ENCODE results near the gene CATSPERB. TPM values are rescaled to one million over a fixed set of nuclear protein-coding genes. Genes with fewer than 3 reads are reported as not detected.

The CATSPERB gene
- polyA plus RNA-seq, 1 experiment: not detected

DNA sequence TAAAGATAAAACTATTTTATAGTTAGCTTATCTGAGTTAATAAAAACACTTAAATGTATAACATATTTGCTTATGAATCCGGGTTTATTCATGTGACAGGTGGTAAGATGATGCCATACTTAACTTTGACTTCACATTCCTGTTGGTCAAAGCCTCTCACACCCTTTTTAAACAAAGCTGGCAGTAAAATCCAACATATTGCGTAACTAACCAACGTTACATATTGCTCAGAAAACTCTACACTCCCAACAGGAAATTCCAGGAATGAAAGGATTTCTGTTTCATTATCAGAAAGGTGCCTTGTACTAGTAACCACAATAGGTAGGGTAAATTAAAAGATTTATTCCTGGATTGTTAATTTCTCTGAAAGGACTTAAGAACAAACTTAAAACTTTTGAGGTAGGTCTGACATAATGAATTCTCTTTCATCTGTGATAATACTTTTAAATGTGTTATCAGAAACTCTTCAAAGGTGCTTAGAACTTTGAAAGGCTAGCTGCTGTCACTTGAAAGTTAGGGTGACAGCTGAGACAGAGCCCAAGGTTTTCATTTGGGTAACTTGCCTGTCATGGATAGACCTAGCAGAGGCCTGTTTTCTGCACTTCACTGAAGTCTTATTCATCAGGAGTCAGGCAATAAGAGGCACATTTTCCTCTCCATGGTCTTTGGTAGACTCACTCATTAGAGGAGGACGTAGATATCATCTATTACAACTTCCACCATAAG lies 23.8 kb upstream of the CATSPERB start:
- DNase-seq (ENCODE audit: low read depth, low spot score): no peak
- H3K4me3 ChIP-seq (ENCODE audit: low read depth, low read length): no peak overlapping the region
- ChIA-PET CTCF (no interaction called here), POLR2A (no interaction called here)
- H3K27ac ChIP-seq (ENCODE audit: low read depth, low read length): no peak overlapping the region
- peaks cover 2% of the 10 kb centered on the region; the same call in 1 of the 2 replicates for H3K9me3 ChIP-seq (ENCODE audit: control insufficient read depth, insufficient read depth, low read length)
- H3K27me3 ChIP-seq (ENCODE audit: control insufficient read depth, insufficient read depth, low read length): no peaks in the 10 kb centered on the region
- TF ChIP-seq, protein P1, sequence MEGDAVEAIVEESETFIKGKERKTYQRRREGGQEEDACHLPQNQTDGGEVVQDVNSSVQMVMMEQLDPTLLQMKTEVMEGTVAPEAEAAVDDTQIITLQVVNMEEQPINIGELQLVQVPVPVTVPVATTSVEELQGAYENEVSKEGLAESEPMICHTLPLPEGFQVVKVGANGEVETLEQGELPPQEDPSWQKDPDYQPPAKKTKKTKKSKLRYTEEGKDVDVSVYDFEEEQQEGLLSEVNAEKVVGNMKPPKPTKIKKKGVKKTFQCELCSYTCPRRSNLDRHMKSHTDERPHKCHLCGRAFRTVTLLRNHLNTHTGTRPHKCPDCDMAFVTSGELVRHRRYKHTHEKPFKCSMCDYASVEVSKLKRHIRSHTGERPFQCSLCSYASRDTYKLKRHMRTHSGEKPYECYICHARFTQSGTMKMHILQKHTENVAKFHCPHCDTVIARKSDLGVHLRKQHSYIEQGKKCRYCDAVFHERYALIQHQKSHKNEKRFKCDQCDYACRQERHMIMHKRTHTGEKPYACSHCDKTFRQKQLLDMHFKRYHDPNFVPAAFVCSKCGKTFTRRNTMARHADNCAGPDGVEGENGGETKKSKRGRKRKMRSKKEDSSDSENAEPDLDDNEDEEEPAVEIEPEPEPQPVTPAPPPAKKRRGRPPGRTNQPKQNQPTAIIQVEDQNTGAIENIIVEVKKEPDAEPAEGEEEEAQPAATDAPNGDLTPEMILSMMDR (IDR thresholded peaks at IDR 0.05; ENCODE audit: low read depth, low read length): no peak

DNA sequence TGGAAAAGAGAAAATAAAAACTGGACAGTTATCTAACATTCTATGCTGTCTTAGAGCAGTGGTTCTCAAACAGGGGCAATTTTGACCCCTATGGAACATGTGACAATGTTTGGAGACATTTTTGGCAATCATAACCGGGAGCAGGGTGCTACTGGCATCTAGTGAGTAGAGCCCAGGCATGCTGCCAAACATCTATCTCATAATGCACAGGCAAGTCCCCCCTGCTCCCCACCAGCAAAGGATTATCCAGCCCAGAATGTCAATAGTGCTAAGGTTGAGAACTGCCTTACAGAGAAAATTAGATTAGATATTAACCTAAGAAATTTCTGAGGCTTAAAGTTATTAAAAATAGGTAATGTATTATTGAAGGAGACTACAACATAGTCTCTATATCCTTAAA lies 22.9 kb upstream of the CATSPERB start:
- POLR2A ChIA-PET: no interaction called here
- TF ChIP-seq, protein P1 (IDR thresholded peaks at IDR 0.05; ENCODE audit: low read depth, low read length): no peak

DNA sequence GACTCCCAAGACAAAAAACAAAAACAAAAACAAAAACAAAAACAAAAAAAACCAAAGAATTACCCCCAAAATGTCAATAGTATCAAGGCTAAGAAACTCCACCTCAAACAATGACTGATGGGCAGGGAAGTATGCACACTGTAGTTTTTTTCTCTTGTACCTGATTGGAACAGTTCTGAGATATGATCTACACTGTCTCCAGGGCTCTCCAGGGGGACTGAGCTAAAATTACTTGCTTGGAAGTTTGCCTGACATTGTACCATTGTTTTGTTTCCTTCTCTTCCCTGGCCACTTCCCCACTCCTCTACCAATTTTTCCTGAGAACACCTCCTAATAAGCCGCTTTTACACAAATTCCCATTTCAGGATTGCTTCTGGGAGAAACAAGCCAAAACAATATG lies 22.3 kb upstream of the CATSPERB start:
- CTCF ChIA-PET: no interaction called here

More for the DNA sequence above, 22.9 kb upstream of the CATSPERB start:
- DNase-seq (ENCODE audit: low read depth, low spot score): no peak
- CTCF ChIA-PET: no interaction called here
- H3K27ac ChIP-seq (ENCODE audit: low read depth, low read length): no peak overlapping the region
- H3K9me3 ChIP-seq (ENCODE audit: control insufficient read depth, insufficient read depth, low read length): no peaks in the 10 kb centered on the region
- no peak overlapping the region for H3K4me3 ChIP-seq (ENCODE audit: low read depth, low read length)
- no peaks in the 10 kb centered on the region for H3K27me3 ChIP-seq (ENCODE audit: control insufficient read depth, insufficient read depth, low read length)

DNA sequence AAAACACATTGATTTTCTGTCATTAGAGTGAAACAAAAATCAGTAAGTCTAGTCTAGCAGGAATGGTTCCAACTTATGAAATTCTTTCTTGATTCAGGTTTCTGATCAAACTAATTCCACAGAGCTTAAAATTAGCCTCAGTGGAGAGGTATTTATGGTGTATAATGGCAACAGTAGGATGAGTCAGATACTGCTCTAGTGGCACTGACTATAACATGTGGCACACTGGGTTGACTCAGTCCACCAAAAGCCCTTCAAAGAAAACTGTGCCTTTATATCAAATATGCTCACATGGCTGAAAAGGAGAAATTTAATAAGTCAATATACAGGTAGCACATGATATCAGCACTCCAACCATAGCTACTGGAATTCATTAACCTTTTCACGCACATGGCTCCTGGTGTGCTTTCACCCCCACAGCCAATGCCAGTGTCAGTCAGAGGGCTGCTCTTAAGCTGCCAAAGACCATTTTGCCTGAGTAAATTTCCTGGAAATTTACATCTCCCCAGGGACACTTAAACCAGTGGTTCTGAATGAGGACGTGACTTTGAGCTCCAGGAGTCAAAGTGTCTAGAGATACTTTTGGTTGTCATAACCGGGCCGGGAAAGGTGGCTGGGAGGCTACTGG lies 21.7 kb upstream of the CATSPERB start:
- ChIA-PET CTCF (no interaction called here), POLR2A (no interaction called here)
- Histone ChIP-seq H3K4me3 (ENCODE audit: low read depth, low read length) (no peak overlapping the region), H3K27ac (ENCODE audit: low read depth, low read length) (no peak overlapping the region), H3K27me3 (ENCODE audit: control insufficient read depth, insufficient read depth, low read length) (no peaks in the 10 kb centered on the region), H3K9me3 (ENCODE audit: control insufficient read depth, insufficient read depth, low read length) (no peaks in the 10 kb centered on the region)
- TF ChIP-seq, protein P1 (IDR thresholded peaks at IDR 0.05; ENCODE audit: low read depth, low read length): no peak
- no peak for DNase-seq (ENCODE audit: low read depth, low spot score)

More for the DNA sequence above, 22.3 kb upstream of the CATSPERB start:
- Histone ChIP-seq H3K27me3 (ENCODE audit: control insufficient read depth, insufficient read depth, low read length) (no peaks in the 10 kb centered on the region), H3K4me3 (ENCODE audit: low read depth, low read length) (no peak overlapping the region), H3K27ac (ENCODE audit: low read depth, low read length) (no peak overlapping the region), H3K9me3 (ENCODE audit: control insufficient read depth, insufficient read depth, low read length) (no peaks in the 10 kb centered on the region)
- POLR2A ChIA-PET: no interaction called here
- TF ChIP-seq, protein P1 (IDR thresholded peaks at IDR 0.05; ENCODE audit: low read depth, low read length): no peak
- DNase-seq (ENCODE audit: low read depth, low spot score): no peak

DNA sequence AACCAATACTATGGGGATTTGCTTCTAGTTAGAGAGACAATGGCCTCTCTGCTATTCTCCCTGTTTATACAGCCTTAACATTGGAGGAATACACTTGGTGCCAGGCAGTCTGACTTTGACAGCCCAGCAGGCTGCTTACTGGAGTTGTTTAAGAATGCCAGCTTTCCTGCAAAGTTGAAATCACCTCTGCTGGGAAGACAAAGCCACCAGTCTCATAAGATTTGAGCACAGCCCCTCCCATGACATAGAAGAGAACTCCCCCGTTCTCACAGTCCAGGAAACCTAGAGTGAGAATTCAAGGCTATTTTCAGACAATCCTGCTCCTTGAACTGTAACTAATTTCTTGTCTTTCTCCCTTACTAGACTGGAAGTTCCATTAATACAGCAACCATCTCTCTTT lies 21.1 kb upstream of the CATSPERB start:
- POLR2A ChIA-PET: no interaction called here
- H3K4me3 ChIP-seq (ENCODE audit: low read depth, low read length): no peak overlapping the region
- CTCF ChIA-PET: no interaction called here
- no peak overlapping the region for H3K27ac ChIP-seq (ENCODE audit: low read depth, low read length)
- no peak for DNase-seq (ENCODE audit: low read depth, low spot score)
- H3K27me3 ChIP-seq (ENCODE audit: control insufficient read depth, insufficient read depth, low read length): no peaks in the 10 kb centered on the region
- H3K9me3 ChIP-seq (ENCODE audit: control insufficient read depth, insufficient read depth, low read length): no peaks in the 10 kb centered on the region
- TF ChIP-seq, protein P1 (IDR thresholded peaks at IDR 0.05; ENCODE audit: low read depth, low read length): no peak
